Calu3 (cell line): ENCODE data around the gene SIAH3. TPM values are rescaled to one million over a fixed set of nuclear protein-coding genes. Genes with fewer than 3 reads are reported as not detected.

Experiments used
- BruUV-seq: library from RNA; stranded (reverse); fragments of 400-500 nt; replicated peaks from 2 replicates; lab custom pipeline; 2021; lab: Mats Ljungman, UMichigan
- CTCF ChIA-PET: fragments of 300-600 bp; sonication (Branson Sonifier 250); formaldehyde crosslinking; loops from one replicate; lab custom pipeline; 2022; ENCODE audit warnings: antibody characterized with exemption; lab: Charles Lee
- DNase-seq: peaks from one replicate; pipeline ENCODE4 v3.0.0; 2022
- H3K27ac Mint-ChIP-seq: one replicate; pipeline ENCODE4 v1.8.0; 2022; ENCODE audit warnings: mixed read lengths; ENCODE audit not compliant: unreplicated experiment
- H3K27me3 Mint-ChIP-seq: one replicate; pipeline ENCODE4 v1.8.0; 2022; ENCODE audit warnings: mixed read lengths; ENCODE audit not compliant: unreplicated experiment
- H3K36me3 Mint-ChIP-seq: one replicate; pipeline ENCODE4 v1.8.0; 2022; ENCODE audit warnings: mild to moderate bottlenecking, moderate library complexity, mixed read lengths; ENCODE audit not compliant: insufficient read depth, unreplicated experiment
- H3K4me1 Mint-ChIP-seq: one replicate; pipeline ENCODE4 v1.8.0; 2022; ENCODE audit warnings: mild to moderate bottlenecking, low read depth, mixed read lengths; ENCODE audit not compliant: unreplicated experiment
- H3K4me3 Mint-ChIP-seq: one replicate; pipeline ENCODE4 v1.8.0; 2022; ENCODE audit warnings: mild to moderate bottlenecking, low read depth, moderate library complexity, mixed read lengths; ENCODE audit not compliant: unreplicated experiment
- H3K9me3 Mint-ChIP-seq: one replicate; pipeline ENCODE4 v1.8.0; 2022; ENCODE audit warnings: low read depth, mixed read lengths; ENCODE audit not compliant: unreplicated experiment
- CTCF ChIP-seq: fragments of 200-600 bp; IDR thresholded peaks from one replicate; pipeline ENCODE4 v1.8.0; 2022; ENCODE audit warnings: antibody characterized with exemption; ENCODE audit not compliant: unreplicated experiment
- intact Hi-C: fragments of 100-400 bp; cut with micrococcal nuclease; formaldehyde crosslinking; loops from one replicate; pipeline ENCODE4 v1.10.0; 2022; ENCODE audit not compliant: unreplicated experiment
- total RNA-seq: library from RNA; stranded (reverse); gene quantifications from 2 replicates; pipeline ENCODE4 v1.2.3, GENCODE V29; 2022

The SIAH3 gene
- total RNA-seq, 1 experiment from 2014 or later: not detected

- Mint-ChIP-seq H3K9me3 (no peaks in the 10 kb centered on the region), H3K36me3 (no peaks in the 10 kb centered on the region), H3K4me3 (no peak overlapping the region), H3K27me3 (peaks cover 55% of the 10 kb centered on the region), H3K27ac (no peak overlapping the region), H3K4me1 (no peaks in the 10 kb centered on the region)
- no peak for DNase-seq
- no peak for TF ChIP-seq CTCF
- CTCF ChIA-PET: no interaction called here
- no TSS peak for BruUV-seq
- intact Hi-C loops: no loop called here
Observed at GRCh38 chr13:45778882-45779281, 72.7 kb downstream of the SIAH3 start.

DNA sequence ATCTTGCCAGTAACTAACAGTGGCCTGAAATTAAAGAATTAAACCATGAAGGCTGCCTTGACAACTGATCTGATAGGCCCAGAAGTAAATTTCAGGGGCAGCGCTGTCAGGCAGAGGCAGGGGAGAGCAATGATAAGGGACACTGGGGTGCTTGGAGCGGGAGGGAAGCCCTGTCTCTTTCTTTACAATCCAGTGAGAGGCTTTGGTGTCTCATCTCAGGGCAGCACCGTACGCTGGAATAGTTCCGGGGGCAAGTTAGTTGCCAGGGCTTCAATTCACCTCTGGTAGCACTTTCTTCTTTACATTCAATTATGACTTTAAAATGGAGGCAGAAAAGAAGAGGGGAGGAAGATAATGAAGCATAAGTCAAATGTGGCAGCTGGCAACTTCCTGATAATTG lies 74.8 kb downstream of the SIAH3 start:
- H3K4me1 Mint-ChIP-seq: no peaks in the 10 kb centered on the region
- no peak for DNase-seq
- CTCF ChIA-PET: no interaction called here
- intact Hi-C loops: no loop called here
- H3K4me3 Mint-ChIP-seq: no peak overlapping the region
- peaks cover 57% of the 10 kb centered on the region for H3K27me3 Mint-ChIP-seq
- H3K36me3 Mint-ChIP-seq: no peaks in the 10 kb centered on the region
- BruUV-seq: no TSS peak
- TF ChIP-seq CTCF: no peak
- no peaks in the 10 kb centered on the region for H3K9me3 Mint-ChIP-seq
- no peak overlapping the region for H3K27ac Mint-ChIP-seq

GRCh38 chr13:45775401-45775963 lies 76.1 kb downstream of the SIAH3 start:
- no peak for TF ChIP-seq CTCF
- no peak overlapping the region for H3K4me3 Mint-ChIP-seq
- H3K27me3 Mint-ChIP-seq: peaks cover 63% of the 10 kb centered on the region
- H3K36me3 Mint-ChIP-seq: no peaks in the 10 kb centered on the region
- BruUV-seq: no TSS peak
- no peaks in the 10 kb centered on the region for H3K4me1 Mint-ChIP-seq
- intact Hi-C loops: no loop called here
- CTCF ChIA-PET: no interaction called here
- H3K27ac Mint-ChIP-seq: no peak overlapping the region
- DNase-seq: no peak
- no peaks in the 10 kb centered on the region for H3K9me3 Mint-ChIP-seq

DNA sequence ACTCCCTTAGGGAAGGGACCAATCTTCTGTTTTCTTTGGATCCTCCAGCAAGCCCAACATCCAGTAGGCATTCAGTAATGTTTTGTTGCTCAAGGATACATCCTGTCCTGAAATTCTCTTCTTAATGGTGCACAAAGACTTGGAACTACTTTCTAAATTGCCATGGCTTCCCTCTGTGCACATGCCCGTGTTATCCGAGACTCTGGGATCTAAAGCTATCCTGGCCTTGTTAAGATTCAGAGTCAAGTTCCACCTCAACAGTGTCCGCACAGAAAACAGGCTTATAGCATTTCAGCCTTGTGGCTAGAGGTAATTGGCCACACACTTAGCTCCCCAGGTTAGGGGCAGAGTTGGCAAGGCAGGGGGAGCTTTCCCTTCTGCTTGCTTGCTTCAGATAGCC lies 77.6 kb downstream of the SIAH3 start:
- H3K9me3 Mint-ChIP-seq: no peaks in the 10 kb centered on the region
- peaks cover 71% of the 10 kb centered on the region for H3K27me3 Mint-ChIP-seq
- intact Hi-C loops: no loop called here
- no peaks in the 10 kb centered on the region for H3K36me3 Mint-ChIP-seq
- no peak for DNase-seq
- BruUV-seq: no TSS peak
- no peak for TF ChIP-seq CTCF
- CTCF ChIA-PET: no interaction called here
- H3K27ac Mint-ChIP-seq: no peak overlapping the region
- no peak overlapping the region for H3K4me3 Mint-ChIP-seq
- no peaks in the 10 kb centered on the region for H3K4me1 Mint-ChIP-seq
